ENCODE measurements around the gene UNC45B.

DNA sequence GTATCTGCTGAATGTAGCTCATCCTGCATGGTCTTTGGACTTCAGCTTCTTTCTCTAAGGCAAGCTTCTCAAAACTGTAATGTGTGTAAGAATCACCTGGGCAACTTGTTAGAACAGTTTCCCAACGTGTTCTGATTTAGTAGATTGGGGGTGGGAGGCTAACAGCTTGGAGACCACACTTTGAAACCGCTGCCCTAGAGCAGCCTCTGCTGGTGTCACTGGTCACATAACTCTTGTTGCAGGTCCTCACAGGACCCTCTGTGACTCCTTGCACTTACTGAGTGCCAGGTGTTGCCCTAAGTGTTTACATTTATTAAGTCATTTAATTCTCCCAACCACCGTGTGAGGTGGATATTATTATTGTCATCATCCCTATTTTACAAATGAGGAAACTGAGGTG is 36.7 kb downstream of the UNC45B start:
- TF ChIP-seq EZH2phosphoT487 (IDR thresholded peaks at IDR 0.05; ENCODE audit: borderline replicate concordance, low read length) (no peak), CTCF (IDR thresholded peaks at IDR 0.05; ENCODE audit: low read depth, low read length, poor library complexity, severe bottlenecking) (no peak)

All from DOHH2 (cell line).